Right lobe of liver (tissue), 4 donors: ENCODE data around the gene BRSK2.

ENCODE experiments used
- CTCF ChIP-seq, 4 donors: fragments of 200-600 bp in 3 of 4; fragments of 450-650 bp in 1 of 4; IDR thresholded peaks; one replicate each; pipeline versions ENCODE4 v1.5.1 to v1.8.0; 2016 to 2022; ENCODE audit warnings: antibody characterized with exemption in 4 of 4, mild to moderate bottlenecking in 2 of 4
- POLR2A ChIP-seq: fragments of 450-650 bp; IDR thresholded peaks from one replicate; pipeline ENCODE4 v1.6.1; 2017; ENCODE audit warnings: antibody characterized with exemption, mild to moderate bottlenecking
- donor health status: DM: no; HTN: no; CAD: no.
- donor health status: DM: no; HTN: no; CAD: no.
- donor health status: DM: no; HTN: yes; CAD: no.

DNA sequence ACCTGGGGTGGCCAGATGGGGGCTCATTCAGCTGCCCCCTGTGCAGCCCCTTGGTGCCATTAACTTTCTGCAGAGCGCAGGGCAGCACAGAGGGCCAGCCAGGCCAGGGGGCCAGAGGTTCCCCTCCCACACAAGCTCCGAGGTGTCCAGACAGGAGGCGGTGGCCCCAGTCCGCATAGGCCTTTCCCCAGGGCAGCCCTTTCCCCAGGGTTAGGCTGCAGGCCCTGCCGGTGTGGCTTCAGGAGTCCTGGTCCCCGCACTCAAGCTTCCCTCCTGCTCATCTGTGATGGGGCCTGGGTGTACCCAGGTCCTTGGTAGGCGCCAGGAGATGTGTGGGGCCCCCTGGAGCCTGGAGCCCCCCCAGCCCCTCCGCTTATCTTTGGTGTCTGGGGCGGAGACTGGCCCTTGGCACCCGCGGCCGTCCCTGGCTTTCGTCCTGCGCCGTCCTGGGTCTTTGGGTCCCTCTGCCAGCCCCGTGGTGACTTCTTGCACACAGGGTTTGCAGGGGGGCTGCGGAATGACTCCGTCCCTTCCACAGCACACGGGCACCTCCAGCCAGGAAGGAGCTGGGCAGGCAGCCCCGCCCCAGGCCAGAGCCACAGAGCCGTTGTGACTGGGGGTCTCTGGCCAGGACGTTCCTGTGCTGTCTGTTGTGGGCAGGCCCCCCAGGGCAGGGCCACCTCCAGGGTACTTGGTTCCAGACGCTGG is 8.9 kb downstream of the BRSK2 start:
- no peak for TF ChIP-seq CTCF (IDR thresholded peaks at IDR 0.05)
- no peak for TF ChIP-seq POLR2A
